ENCODE measurements around the gene RGS10.
"Not testable (repeated sequence)": the region's sequence is repeated elsewhere in the genome, so short reads cannot be mapped to it uniquely, and the experiment has no call there.

Gene RGS10

GRCh38 chr10:119531067-119531466, 11.5 kb downstream of the RGS10 start:
- no peak for DNase-seq (ENCODE audit: low read depth in 2 of 2)
- no peak overlapping the region for H3K4me3 ChIP-seq (replicated peaks in 1 of 2; ENCODE audit: low read depth in 2 of 2, low read length in 2 of 2)
- TF ChIP-seq, protein P1, sequence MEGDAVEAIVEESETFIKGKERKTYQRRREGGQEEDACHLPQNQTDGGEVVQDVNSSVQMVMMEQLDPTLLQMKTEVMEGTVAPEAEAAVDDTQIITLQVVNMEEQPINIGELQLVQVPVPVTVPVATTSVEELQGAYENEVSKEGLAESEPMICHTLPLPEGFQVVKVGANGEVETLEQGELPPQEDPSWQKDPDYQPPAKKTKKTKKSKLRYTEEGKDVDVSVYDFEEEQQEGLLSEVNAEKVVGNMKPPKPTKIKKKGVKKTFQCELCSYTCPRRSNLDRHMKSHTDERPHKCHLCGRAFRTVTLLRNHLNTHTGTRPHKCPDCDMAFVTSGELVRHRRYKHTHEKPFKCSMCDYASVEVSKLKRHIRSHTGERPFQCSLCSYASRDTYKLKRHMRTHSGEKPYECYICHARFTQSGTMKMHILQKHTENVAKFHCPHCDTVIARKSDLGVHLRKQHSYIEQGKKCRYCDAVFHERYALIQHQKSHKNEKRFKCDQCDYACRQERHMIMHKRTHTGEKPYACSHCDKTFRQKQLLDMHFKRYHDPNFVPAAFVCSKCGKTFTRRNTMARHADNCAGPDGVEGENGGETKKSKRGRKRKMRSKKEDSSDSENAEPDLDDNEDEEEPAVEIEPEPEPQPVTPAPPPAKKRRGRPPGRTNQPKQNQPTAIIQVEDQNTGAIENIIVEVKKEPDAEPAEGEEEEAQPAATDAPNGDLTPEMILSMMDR (IDR thresholded peaks at IDR 0.05; ENCODE audit: low read depth, low read length), result no peak

DNA sequence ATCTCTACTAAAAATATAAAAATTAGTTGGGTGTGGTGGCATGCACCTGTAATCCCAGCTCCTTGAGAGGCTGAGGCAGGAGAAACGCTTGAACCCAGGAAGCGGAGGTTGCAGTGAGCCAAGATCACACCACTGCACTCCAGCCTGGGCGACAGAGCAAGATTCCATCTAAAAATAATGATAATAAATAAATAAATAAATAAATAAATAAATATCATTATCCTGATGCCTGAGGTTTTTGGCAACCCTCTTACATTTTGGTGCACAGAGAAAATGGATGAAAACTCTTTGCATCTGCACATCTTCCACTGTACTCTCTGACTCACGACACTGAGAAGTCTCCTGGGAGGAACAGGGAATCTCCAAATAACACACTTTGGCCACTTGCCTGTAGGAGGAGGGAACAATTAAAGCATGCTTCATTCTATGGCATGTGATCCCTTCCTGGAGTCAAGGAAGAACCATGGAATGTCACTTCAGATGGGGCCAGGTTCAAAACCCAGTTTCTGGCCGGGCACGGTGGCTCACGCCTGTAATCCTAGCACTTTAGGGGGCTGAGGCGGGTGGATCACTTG, 13.8 kb downstream of the RGS10 start:
- DNase-seq (ENCODE audit: low read depth in 2 of 2), result peak; percentile 88 to 97
- H3K4me3 ChIP-seq (replicated peaks in 1 of 2; ENCODE audit: low read depth in 2 of 2, low read length in 2 of 2), result not testable (repeated sequence)

- DNase-seq (ENCODE audit: low read depth in 2 of 2), result no peak
- H3K4me3 ChIP-seq (replicated peaks in 1 of 2; ENCODE audit: low read depth in 2 of 2, low read length in 2 of 2), result no peak overlapping the region
- TF ChIP-seq, protein P1 (IDR thresholded peaks at IDR 0.05; ENCODE audit: low read depth, low read length), result peak; percentile 18
Measured at GRCh38 chr10:119526621-119527592, 15.6 kb downstream of the RGS10 start.

DNA sequence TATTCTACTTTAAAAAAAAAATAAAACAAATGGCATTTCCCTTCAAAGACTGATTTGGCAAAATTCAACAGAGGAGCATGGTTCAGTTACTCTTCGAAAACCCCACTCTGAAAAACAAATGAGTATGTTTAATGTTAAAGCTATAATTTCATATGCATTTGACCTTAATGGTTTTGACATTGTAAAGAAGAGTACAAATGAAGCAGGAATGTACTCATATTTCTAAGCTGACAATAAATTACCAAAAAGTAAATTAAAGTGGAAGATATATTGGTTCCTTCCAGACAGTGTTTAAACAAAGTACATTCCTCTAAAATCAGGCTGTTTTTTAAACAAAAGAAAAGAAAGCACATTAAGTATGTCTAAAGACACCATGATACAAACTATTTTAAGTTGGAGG, 16.4 kb downstream of the RGS10 start:
- DNase-seq (ENCODE audit: low read depth in 2 of 2), result no peak
- TF ChIP-seq, protein P1 (IDR thresholded peaks at IDR 0.05; ENCODE audit: low read depth, low read length), result no peak
- H3K4me3 ChIP-seq (replicated peaks in 1 of 2; ENCODE audit: low read depth in 2 of 2, low read length in 2 of 2), result no peak overlapping the region

DNA sequence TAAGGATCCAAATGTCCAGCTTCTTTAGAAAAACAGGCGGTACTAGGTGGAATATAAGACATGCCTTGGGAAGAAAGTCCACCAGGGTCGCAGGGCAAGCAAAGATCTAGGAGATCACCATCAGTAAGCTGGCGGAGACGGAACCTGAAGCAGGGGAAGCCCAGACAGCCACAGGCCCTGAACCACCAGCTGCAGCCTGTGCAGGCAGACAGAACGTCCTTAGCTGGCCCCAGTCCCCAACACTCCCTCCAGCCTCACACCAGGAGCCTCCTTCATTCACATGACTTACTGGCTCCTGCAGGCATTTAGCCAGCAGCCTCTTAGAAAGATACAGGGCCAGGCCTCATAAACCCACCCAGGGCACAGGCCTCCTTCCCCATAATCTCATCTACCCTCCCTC, 17.4 kb downstream of the RGS10 start:
- TF ChIP-seq, protein P1 (IDR thresholded peaks at IDR 0.05; ENCODE audit: low read depth, low read length), result no peak
- no peak for DNase-seq (ENCODE audit: low read depth in 2 of 2)
- H3K4me3 ChIP-seq (replicated peaks in 1 of 2; ENCODE audit: low read depth in 2 of 2, low read length in 2 of 2), result no peak overlapping the region

DNA sequence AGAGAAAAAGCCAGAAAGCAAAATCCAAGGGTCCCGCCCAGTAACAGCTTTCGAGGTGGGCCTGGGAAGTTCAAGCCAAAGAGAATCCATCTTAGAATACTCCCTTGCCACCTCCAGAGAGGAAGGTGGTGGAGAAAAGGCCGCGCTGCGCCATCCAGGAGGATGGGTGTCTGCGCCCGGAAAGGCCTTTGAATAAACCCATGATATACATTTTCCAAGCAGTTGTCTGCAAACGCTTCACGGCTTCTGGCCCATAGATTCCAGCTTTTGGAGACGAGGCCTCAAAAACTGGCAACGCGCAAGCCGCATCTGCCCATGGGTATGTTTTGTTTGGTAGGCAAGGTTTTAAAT, 17.8 kb downstream of the RGS10 start:
- no peak for DNase-seq (ENCODE audit: low read depth in 2 of 2)
- no peak overlapping the region for H3K4me3 ChIP-seq (replicated peaks in 1 of 2; ENCODE audit: low read depth in 2 of 2, low read length in 2 of 2)
- TF ChIP-seq, protein P1 (IDR thresholded peaks at IDR 0.05; ENCODE audit: low read depth, low read length), result no peak

- TF ChIP-seq, protein P1 (IDR thresholded peaks at IDR 0.05; ENCODE audit: low read depth, low read length), result no peak
- H3K4me3 ChIP-seq (replicated peaks in 1 of 2; ENCODE audit: low read depth in 2 of 2, low read length in 2 of 2), result no peak overlapping the region
- DNase-seq (ENCODE audit: low read depth in 2 of 2), result no peak
Measured at GRCh38 chr10:119523895-119524719, 18.4 kb downstream of the RGS10 start.
